ENCODE data around the gene SUCO. TPM values are rescaled to one million over a fixed set of nuclear protein-coding genes. Genes with fewer than 3 reads are reported as not detected.
"Not testable (repeated sequence)": the region's sequence is repeated elsewhere in the genome, so short reads cannot be mapped to it uniquely, and the experiment has no call there.

Gene SUCO
- polyA plus RNA-seq, 2 of the 4 experiments (the other 2 are of a cell fraction): 10.3 to 21.8 TPM

GRCh38 chr1:172612478-172612877, 79.5 kb downstream of the SUCO start:
- no peak overlapping the region for H3K4me3 ChIP-seq
- peaks cover 13% of the 10 kb centered on the region; the same call in 2 of the 3 replicates for H3K9me3 ChIP-seq
- H3K27ac ChIP-seq: no peak overlapping the region
- 92% methylated on average over 2 of the region's 2 CpGs for WGBS (ENCODE audit: missing lambda C conversion rate)
- ChIA-PET POLR2A (no interaction called here), CTCF (no interaction called here)
- no peak overlapping the region for H3K4me2 ChIP-seq
- DNase-seq (ENCODE audit: low read depth in 1 of 2, low spot score in 1 of 2) (no peak), FAIRE-seq (no peak), ATAC-seq (no peak)
- H3K4me1 ChIP-seq: no peaks in the 10 kb centered on the region
- TF ChIP-seq POLR2AphosphoS2 (conservative IDR thresholded peaks at IDR 0.05; ENCODE audit: low read length) (no peak), ZNF302 (CRISPR knock-in tag; IDR thresholded peaks at IDR 0.05) (no peak), ATOH8 (CRISPR knock-in tag; IDR thresholded peaks at IDR 0.05; ENCODE audit: low read depth) (no peak), KDM1A (IDR thresholded peaks at IDR 0.05; ENCODE audit: low read depth) (no peak), ZFP36 (IDR thresholded peaks at IDR 0.05; ENCODE audit: borderline replicate concordance, partially characterized antibody) (no peak), PBX3 (IDR thresholded peaks at IDR 0.05) (no peak), JUN (IDR thresholded peaks at IDR 0.05) (no peak)

- Histone ChIP-seq H3K4me1 (no peaks in the 10 kb centered on the region), H3K4me2 (no peak overlapping the region), H3K27ac (no peak overlapping the region), H3K4me3 (no peak overlapping the region), H3K9me3 (peaks cover 13% of the 10 kb centered on the region; the same call in 2 of the 3 replicates)
- FAIRE-seq (no peak), DNase-seq (ENCODE audit: low read depth in 1 of 2, low spot score in 1 of 2) (no peak), ATAC-seq (no peak)
- ChIA-PET CTCF (no interaction called here), POLR2A (no interaction called here)
- TF ChIP-seq FOXS1 (CRISPR knock-in tag; IDR thresholded peaks at IDR 0.05): no peak
- TF ChIP-seq NFE2L2 (conservative IDR thresholded peaks at IDR 0.05; ENCODE audit: low read length): no peak
- no peak for TF ChIP-seq ZNF302 (CRISPR knock-in tag; IDR thresholded peaks at IDR 0.05)
- TF ChIP-seq PBX3 (IDR thresholded peaks at IDR 0.05): no peak
- TF ChIP-seq MAZ (IDR thresholded peaks at IDR 0.05; ENCODE audit: borderline replicate concordance, low read depth, low read length): no peak
- no peak for TF ChIP-seq CBX8 (IDR thresholded peaks at IDR 0.05)
- TF ChIP-seq ELK1 (IDR thresholded peaks at IDR 0.05; ENCODE audit: low read depth, low read length): no peak
- TF ChIP-seq CBX2 (IDR thresholded peaks at IDR 0.05; ENCODE audit: borderline replicate concordance, low read depth): no peak
- 88% methylated on average over 2 of the region's 2 CpGs for WGBS (ENCODE audit: missing lambda C conversion rate)
Observed at GRCh38 chr1:172613294-172613693, 80.3 kb downstream of the SUCO start.

GRCh38 chr1:172616195-172616594, 83.2 kb downstream of the SUCO start:
- FAIRE-seq (no peak), DNase-seq (ENCODE audit: low read depth in 1 of 2, low spot score in 1 of 2) (no peak), ATAC-seq (no peak)
- Histone ChIP-seq H3K4me1 (no peaks in the 10 kb centered on the region), H3K9me3 (peaks cover 13% of the 10 kb centered on the region; the same call in 2 of the 3 replicates), H3K27ac (no peak overlapping the region), H3K4me3 (no peak overlapping the region), H3K4me2 (no peak overlapping the region)
- no peak for TF ChIP-seq HOXA7 (CRISPR knock-in tag; IDR thresholded peaks at IDR 0.05)
- no peak for TF ChIP-seq ZNF302 (CRISPR knock-in tag; IDR thresholded peaks at IDR 0.05)
- no peak for TF ChIP-seq ZFP36 (IDR thresholded peaks at IDR 0.05; ENCODE audit: borderline replicate concordance, partially characterized antibody)
- CTCF ChIA-PET: interaction anchor here (0.6 to 1.9 kb wide), 4 partner anchors 13 to 103 kb away, joined by 3 to 10 read pairs (median 4); no protein-coding TSS in a partner anchor
- POLR2A ChIA-PET: no interaction called here
- WGBS (ENCODE audit: missing lambda C conversion rate): 5% methylated on average over 1 of the region's 1 CpG

GRCh38 chr1:172616636-172617035, 83.7 kb downstream of the SUCO start:
- FAIRE-seq: no peak

GRCh38 chr1:172620603-172621002, 87.7 kb downstream of the SUCO start:
- peaks cover 11% of the 10 kb centered on the region; the same call in 2 of the 3 replicates for H3K9me3 ChIP-seq
- H3K4me3 ChIP-seq; H3K27ac ChIP-seq; DNase-seq (ENCODE audit: low read depth in 1 of 2, low spot score in 1 of 2); FAIRE-seq; H3K4me1 ChIP-seq; POLR2A ChIA-PET; ATAC-seq; H3K4me2 ChIP-seq: not testable (repeated sequence)
- WGBS (ENCODE audit: missing lambda C conversion rate): 91% methylated on average over 9 of the region's 9 CpGs
- CTCF ChIA-PET: interaction anchor here (3.7 kb wide), 1 partner anchor 11 kb away, joined by 10 read pairs; no protein-coding TSS in a partner anchor

More at GRCh38 chr1:172616636-172617035, 83.7 kb downstream of the SUCO start:
- Histone ChIP-seq H3K4me2 (no peak overlapping the region), H3K9me3 (peaks cover 13% of the 10 kb centered on the region; the same call in 2 of the 3 replicates), H3K4me3 (no peak overlapping the region), H3K27ac (no peak overlapping the region), H3K4me1 (no peaks in the 10 kb centered on the region)
- ATAC-seq (no peak), DNase-seq (ENCODE audit: low read depth in 1 of 2, low spot score in 1 of 2) (no peak)
- 61% methylated on average over 3 of the region's 3 CpGs for WGBS (ENCODE audit: missing lambda C conversion rate)
- CTCF ChIA-PET: interaction anchor here (0.6 to 1.9 kb wide), 4 partner anchors 13 to 103 kb away, joined by 3 to 10 read pairs (median 4); no protein-coding TSS in a partner anchor
- POLR2A ChIA-PET: no interaction called here
- TF ChIP-seq CBX8 (IDR thresholded peaks at IDR 0.05) (no peak), FOSL2 (IDR thresholded peaks at IDR 0.05) (no peak), FOSL2 (CRISPR knock-in tag; IDR thresholded peaks at IDR 0.05) (no peak), RNF2 (IDR thresholded peaks at IDR 0.05; ENCODE audit: borderline replicate concordance, low read depth) (no peak), ESRRA (IDR thresholded peaks at IDR 0.05; ENCODE audit: borderline replicate concordance, low read length) (no peak), ELK1 (IDR thresholded peaks at IDR 0.05; ENCODE audit: low read depth, low read length) (no peak)

All from A549 (cell line).